ENCODE measurements around the gene ADGRV1. TPM values are rescaled to one million over a fixed set of nuclear protein-coding genes. Genes with fewer than 3 reads are reported as not detected.

The ADGRV1 gene
- total and polyA plus RNA-seq, 8 donors: 12.5 to 36.4 (median 16.9) TPM

DNA sequence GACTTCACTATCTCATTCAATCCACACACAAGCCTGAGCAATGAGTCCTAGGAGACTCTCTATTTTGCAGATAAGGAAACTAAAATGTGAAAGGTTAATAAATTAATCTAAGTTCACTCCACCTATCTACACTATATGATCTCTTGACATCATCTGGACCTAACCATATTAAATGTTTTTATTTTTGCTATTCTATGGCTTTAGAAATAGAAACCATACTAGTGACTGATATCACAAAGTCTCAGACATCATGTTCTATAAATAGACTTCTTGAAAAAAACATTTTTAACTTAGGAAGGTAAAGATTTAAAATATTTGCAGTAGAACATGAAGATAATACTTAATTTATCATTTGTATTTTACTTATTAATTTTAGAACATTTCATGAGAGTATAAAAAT lies 9.4 kb upstream of the ADGRV1 start:
- H3K27me3 ChIP-seq: peaks cover 3 to 31% of the 10 kb centered on the region in 2 donors
- H3K27ac ChIP-seq: no peak overlapping the region
- H3K36me3 ChIP-seq: no peaks in the 10 kb centered on the region
- ATAC-seq (no peak), DNase-seq (no peak)
- H3K9me3 ChIP-seq: no peaks in the 10 kb centered on the region
- intact Hi-C loops (cut with DNase I): no loop called here
- TF ChIP-seq, protein P1, sequence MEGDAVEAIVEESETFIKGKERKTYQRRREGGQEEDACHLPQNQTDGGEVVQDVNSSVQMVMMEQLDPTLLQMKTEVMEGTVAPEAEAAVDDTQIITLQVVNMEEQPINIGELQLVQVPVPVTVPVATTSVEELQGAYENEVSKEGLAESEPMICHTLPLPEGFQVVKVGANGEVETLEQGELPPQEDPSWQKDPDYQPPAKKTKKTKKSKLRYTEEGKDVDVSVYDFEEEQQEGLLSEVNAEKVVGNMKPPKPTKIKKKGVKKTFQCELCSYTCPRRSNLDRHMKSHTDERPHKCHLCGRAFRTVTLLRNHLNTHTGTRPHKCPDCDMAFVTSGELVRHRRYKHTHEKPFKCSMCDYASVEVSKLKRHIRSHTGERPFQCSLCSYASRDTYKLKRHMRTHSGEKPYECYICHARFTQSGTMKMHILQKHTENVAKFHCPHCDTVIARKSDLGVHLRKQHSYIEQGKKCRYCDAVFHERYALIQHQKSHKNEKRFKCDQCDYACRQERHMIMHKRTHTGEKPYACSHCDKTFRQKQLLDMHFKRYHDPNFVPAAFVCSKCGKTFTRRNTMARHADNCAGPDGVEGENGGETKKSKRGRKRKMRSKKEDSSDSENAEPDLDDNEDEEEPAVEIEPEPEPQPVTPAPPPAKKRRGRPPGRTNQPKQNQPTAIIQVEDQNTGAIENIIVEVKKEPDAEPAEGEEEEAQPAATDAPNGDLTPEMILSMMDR (IDR thresholded peaks at IDR 0.05): no peak
- peaks cover 0 to 3% of the 10 kb centered on the region in 2 donors for H3K4me1 ChIP-seq
- no peak overlapping the region for H3K4me3 ChIP-seq

DNA sequence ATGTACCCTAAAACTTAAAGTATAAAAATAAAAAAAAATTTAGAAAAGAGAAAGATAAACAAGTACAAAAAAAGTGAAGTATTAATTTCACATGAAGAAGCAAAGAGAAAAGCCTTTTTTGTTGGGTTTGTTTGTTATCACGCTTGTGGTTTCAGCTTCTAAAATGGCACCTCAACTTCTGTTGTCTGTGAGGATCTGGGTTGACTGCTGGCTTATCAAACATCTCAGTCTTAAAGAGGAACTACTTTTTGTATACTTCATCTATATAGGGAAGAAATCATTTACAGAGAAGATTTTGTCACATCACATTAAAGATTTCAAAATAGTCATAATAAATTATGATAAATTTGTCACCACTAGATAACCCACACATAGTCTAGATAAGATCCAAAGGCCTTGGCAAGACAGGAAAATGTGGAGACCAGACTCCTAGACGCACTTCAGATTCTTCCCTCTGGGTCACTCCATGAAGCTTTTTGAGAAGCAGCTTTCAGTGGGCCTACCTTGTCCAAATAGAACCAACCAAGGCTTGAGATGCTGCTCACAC lies 8.8 kb upstream of the ADGRV1 start:
- Histone ChIP-seq H3K27me3 (peaks cover 3 to 34% of the 10 kb centered on the region in 2 donors), H3K9me3 (no peaks in the 10 kb centered on the region), H3K27ac (no peak overlapping the region), H3K36me3 (no peaks in the 10 kb centered on the region), H3K4me3 (no peak overlapping the region), H3K4me1 (peaks cover 0 to 3% of the 10 kb centered on the region in 2 donors)
- TF ChIP-seq, protein P1 (IDR thresholded peaks at IDR 0.05): no peak
- intact Hi-C loops (cut with DNase I): no loop called here
- no peak for DNase-seq
- ATAC-seq: no peak

DNA sequence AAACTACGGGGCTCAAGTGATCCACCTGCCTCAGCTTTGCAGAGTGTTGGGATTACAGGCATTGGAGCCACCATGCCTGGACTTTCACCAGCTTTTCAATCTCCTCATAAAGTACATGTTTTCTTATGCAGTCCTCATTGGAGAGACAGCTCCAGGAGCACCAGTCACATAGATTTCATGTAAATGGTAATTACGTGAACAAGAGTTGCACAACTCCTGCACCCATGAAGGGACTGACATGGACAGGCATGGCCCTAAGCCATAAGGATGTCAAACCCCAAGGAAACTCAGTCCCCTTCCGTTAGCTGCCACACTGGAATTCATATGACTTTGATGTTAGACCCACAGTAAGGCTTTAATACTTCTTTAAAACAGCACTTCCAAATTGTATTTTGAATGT lies 7.6 kb upstream of the ADGRV1 start:
- intact Hi-C loops (cut with DNase I): no loop called here
- Histone ChIP-seq H3K27me3 (peaks cover 3 to 46% of the 10 kb centered on the region in 2 donors), H3K9me3 (no peaks in the 10 kb centered on the region), H3K4me1 (peaks cover 0 to 3% of the 10 kb centered on the region in 2 donors), H3K36me3 (no peaks in the 10 kb centered on the region), H3K4me3 (no peak overlapping the region), H3K27ac (no peak overlapping the region)
- ATAC-seq: no peak
- DNase-seq: no peak
- TF ChIP-seq, protein P1 (IDR thresholded peaks at IDR 0.05): no peak

DNA sequence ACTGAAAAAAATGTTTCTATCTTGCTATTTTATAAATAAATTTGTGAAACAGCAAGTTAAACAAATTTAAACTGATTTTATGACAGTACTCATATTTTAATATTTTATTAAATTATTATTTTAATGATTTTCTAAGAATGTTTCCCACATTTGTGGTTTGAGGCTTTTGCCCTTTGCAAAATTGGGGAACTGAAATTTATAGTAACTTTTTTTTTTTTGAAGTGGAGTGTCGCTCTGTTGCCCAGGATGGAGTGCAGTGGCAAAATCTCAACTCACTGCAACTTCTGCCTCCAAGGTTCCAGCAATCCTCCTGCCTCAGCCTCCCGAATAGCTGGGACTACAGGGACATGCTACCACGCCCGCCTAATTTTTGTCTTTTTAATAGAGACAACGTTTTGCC lies 7.2 kb upstream of the ADGRV1 start:
- no peak overlapping the region for H3K4me3 ChIP-seq
- intact Hi-C loops (cut with DNase I): no loop called here
- no peak for DNase-seq
- no peaks in the 10 kb centered on the region for H3K9me3 ChIP-seq
- no peak for ATAC-seq
- H3K4me1 ChIP-seq: peaks cover 0 to 3% of the 10 kb centered on the region in 2 donors
- no peaks in the 10 kb centered on the region for H3K36me3 ChIP-seq
- H3K27me3 ChIP-seq: peaks cover 3 to 50% of the 10 kb centered on the region in 2 donors
- H3K27ac ChIP-seq: no peak overlapping the region
- TF ChIP-seq, protein P1 (IDR thresholded peaks at IDR 0.05): no peak

DNA sequence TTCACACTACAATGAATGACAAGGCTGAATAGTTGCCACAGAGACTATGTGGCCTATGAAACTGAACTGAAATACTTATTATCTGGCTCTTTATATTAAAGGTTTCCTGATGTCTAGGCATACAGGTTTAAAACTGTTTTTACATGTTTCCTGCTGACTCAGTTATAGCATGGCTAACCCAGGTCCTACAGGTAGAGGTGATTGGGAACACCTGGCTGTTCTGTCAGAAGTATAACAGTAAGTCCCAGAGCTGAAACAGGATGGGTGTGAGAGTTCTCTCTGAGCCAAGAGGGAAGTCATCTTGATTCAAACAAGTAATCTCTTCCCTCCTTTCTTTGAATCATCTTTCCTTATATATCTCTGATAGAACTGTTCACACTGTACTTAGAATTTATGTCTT lies 4.9 kb upstream of the ADGRV1 start:
- H3K4me3 ChIP-seq: no peak overlapping the region
- peaks cover 17 to 67% of the 10 kb centered on the region in 2 donors for H3K27me3 ChIP-seq
- H3K9me3 ChIP-seq: no peaks in the 10 kb centered on the region
- ATAC-seq (no peak), DNase-seq (no peak)
- H3K4me1 ChIP-seq: peaks cover 0 to 7% of the 10 kb centered on the region in 2 donors
- TF ChIP-seq, protein P1 (IDR thresholded peaks at IDR 0.05): no peak
- no peaks in the 10 kb centered on the region for H3K36me3 ChIP-seq
- intact Hi-C loops (cut with DNase I): no loop called here
- no peak overlapping the region for H3K27ac ChIP-seq
